Stimulated activated memory B cell treated with anti-CD40 and anti-IgM and Interleukin-4, amounts not matched to agents 10 μg/mL and 1 μg/mL and 100 μg/mL, for 72 hours (primary cell): ENCODE data around the gene OR4F6.
"Not testable (repeated sequence)": the region's sequence is repeated elsewhere in the genome, so short reads cannot be mapped to it uniquely, and the experiment has no call there.

ENCODE experiments used
- ATAC-seq: fragments of 150-1000 bp; cut with Tn5 transposase; 2 replicates; pipeline ENCODE4 v1.10.0; 2021
- H3K27ac Mint-ChIP-seq: one replicate; pipeline ENCODE4 v1.8.0; 2022; ENCODE audit warnings: mild to moderate bottlenecking, mixed read lengths
- H3K27me3 Mint-ChIP-seq: one replicate; pipeline ENCODE4 v1.8.0; 2022; ENCODE audit warnings: mixed read lengths
- H3K36me3 Mint-ChIP-seq: one replicate; pipeline ENCODE4 v1.8.0; 2022; ENCODE audit warnings: mixed read lengths
- H3K4me1 Mint-ChIP-seq: one replicate; pipeline ENCODE4 v1.8.0; 2022; ENCODE audit warnings: mixed read lengths
- H3K4me3 Mint-ChIP-seq: one replicate; pipeline ENCODE4 v1.8.0; 2022; ENCODE audit warnings: mild to moderate bottlenecking, moderate library complexity, mixed read lengths
- H3K9me3 Mint-ChIP-seq: one replicate; pipeline ENCODE4 v1.8.0; 2022; ENCODE audit warnings: mixed read lengths

OR4F6 gene

GRCh38 chr15:101790748-101791147 is 12.6 kb upstream of the OR4F6 start:
- not testable (repeated sequence) for H3K9me3 Mint-ChIP-seq, ATAC-seq, H3K27ac Mint-ChIP-seq, H3K36me3 Mint-ChIP-seq, H3K4me1 Mint-ChIP-seq, H3K4me3 Mint-ChIP-seq
- peaks cover 12% of the 10 kb centered on the region for H3K27me3 Mint-ChIP-seq

GRCh38 chr15:101793981-101794380 is 9.3 kb upstream of the OR4F6 start:
- ATAC-seq, H3K36me3 Mint-ChIP-seq, H3K4me3 Mint-ChIP-seq, H3K9me3 Mint-ChIP-seq, H3K4me1 Mint-ChIP-seq, H3K27ac Mint-ChIP-seq: not testable (repeated sequence)
- peaks cover 26% of the 10 kb centered on the region for H3K27me3 Mint-ChIP-seq

- Mint-ChIP-seq H3K4me1 (no peaks in the 10 kb centered on the region), H3K4me3 (no peak overlapping the region), H3K27me3 (peaks cover 26% of the 10 kb centered on the region), H3K27ac (no peak overlapping the region), H3K9me3 (no peaks in the 10 kb centered on the region), H3K36me3 (no peaks in the 10 kb centered on the region)
- ATAC-seq: no peak
These were observed 7.9 kb upstream of the OR4F6 start for GRCh38 chr15:101795455-101795854.

GRCh38 chr15:101799665-101800064 is 3.6 kb upstream of the OR4F6 start:
- Mint-ChIP-seq H3K4me1 (no peaks in the 10 kb centered on the region), H3K27ac (no peak overlapping the region), H3K4me3 (no peak overlapping the region), H3K9me3 (peaks cover 4% of the 10 kb centered on the region), H3K36me3 (no peaks in the 10 kb centered on the region), H3K27me3 (peaks cover 21% of the 10 kb centered on the region)
- ATAC-seq: no peak

GRCh38 chr15:101801048-101801447 is 2.3 kb upstream of the OR4F6 start:
- H3K9me3 Mint-ChIP-seq: peaks cover 4% of the 10 kb centered on the region
- no peaks in the 10 kb centered on the region for H3K36me3 Mint-ChIP-seq
- peaks cover 17% of the 10 kb centered on the region for H3K27me3 Mint-ChIP-seq
- ATAC-seq: no peak
- H3K27ac Mint-ChIP-seq: no peak overlapping the region
- H3K4me1 Mint-ChIP-seq: no peaks in the 10 kb centered on the region
- no peak overlapping the region for H3K4me3 Mint-ChIP-seq

GRCh38 chr15:101803676-101804075 is 367 bp downstream of the OR4F6 start:
- no peak for ATAC-seq
- Mint-ChIP-seq H3K27ac (no peak overlapping the region), H3K4me1 (no peaks in the 10 kb centered on the region), H3K27me3 (peaks cover 9% of the 10 kb centered on the region), H3K36me3 (no peaks in the 10 kb centered on the region), H3K4me3 (no peak overlapping the region), H3K9me3 (peaks cover 4% of the 10 kb centered on the region)

GRCh38 chr15:101804375-101804774 is 1.1 kb downstream of the OR4F6 start:
- H3K36me3 Mint-ChIP-seq: no peaks in the 10 kb centered on the region
- ATAC-seq: no peak
- H3K9me3 Mint-ChIP-seq: peaks cover 4% of the 10 kb centered on the region

GRCh38 chr15:101804941-101805340 is 1.6 kb downstream of the OR4F6 start:
- Mint-ChIP-seq H3K27me3 (peaks cover 17% of the 10 kb centered on the region), H3K27ac (no peak overlapping the region), H3K4me1 (no peaks in the 10 kb centered on the region), H3K4me3 (no peak overlapping the region), H3K36me3 (no peaks in the 10 kb centered on the region), H3K9me3 (peaks cover 4% of the 10 kb centered on the region)
- no peak for ATAC-seq

More at GRCh38 chr15:101804375-101804774, 1.1 kb downstream of the OR4F6 start:
- Mint-ChIP-seq H3K27me3 (peaks cover 11% of the 10 kb centered on the region), H3K27ac (no peak overlapping the region), H3K4me1 (no peaks in the 10 kb centered on the region), H3K4me3 (no peak overlapping the region)

- H3K4me3 Mint-ChIP-seq: no peak overlapping the region
- peaks cover 4% of the 10 kb centered on the region for H3K9me3 Mint-ChIP-seq
- no peaks in the 10 kb centered on the region for H3K36me3 Mint-ChIP-seq
- H3K27ac Mint-ChIP-seq: no peak overlapping the region
- H3K27me3 Mint-ChIP-seq: peaks cover 19% of the 10 kb centered on the region
- H3K4me1 Mint-ChIP-seq: no peaks in the 10 kb centered on the region
- ATAC-seq: no peak
These were observed 2.5 kb downstream of the OR4F6 start for GRCh38 chr15:101805605-101806345.

- no peak overlapping the region for H3K27ac Mint-ChIP-seq
- H3K27me3 Mint-ChIP-seq: peaks cover 29% of the 10 kb centered on the region
- no peak overlapping the region for H3K4me3 Mint-ChIP-seq
- no peak for ATAC-seq
- H3K9me3 Mint-ChIP-seq: peaks cover 3% of the 10 kb centered on the region
- no peaks in the 10 kb centered on the region for H3K36me3 Mint-ChIP-seq
- H3K4me1 Mint-ChIP-seq: no peaks in the 10 kb centered on the region
These were observed 4.1 kb downstream of the OR4F6 start for GRCh38 chr15:101807345-101807945.

- Mint-ChIP-seq H3K36me3 (no peaks in the 10 kb centered on the region), H3K27ac (no peak overlapping the region), H3K9me3 (no peaks in the 10 kb centered on the region), H3K4me1 (no peaks in the 10 kb centered on the region), H3K4me3 (no peak overlapping the region), H3K27me3 (peaks cover 36% of the 10 kb centered on the region)
- ATAC-seq: no peak
These were observed 4.9 kb downstream of the OR4F6 start for GRCh38 chr15:101808201-101808600.

GRCh38 chr15:101810456-101810855 is 7.1 kb downstream of the OR4F6 start:
- Mint-ChIP-seq H3K27ac (no peak overlapping the region), H3K36me3 (no peaks in the 10 kb centered on the region), H3K27me3 (peaks cover 46% of the 10 kb centered on the region), H3K4me1 (no peaks in the 10 kb centered on the region), H3K4me3 (no peak overlapping the region), H3K9me3 (no peaks in the 10 kb centered on the region)
- ATAC-seq: no peak

- no peaks in the 10 kb centered on the region for H3K4me1 Mint-ChIP-seq
- peaks cover 48% of the 10 kb centered on the region for H3K27me3 Mint-ChIP-seq
- no peak overlapping the region for H3K27ac Mint-ChIP-seq
- no peak for ATAC-seq
- no peaks in the 10 kb centered on the region for H3K9me3 Mint-ChIP-seq
- H3K36me3 Mint-ChIP-seq: no peaks in the 10 kb centered on the region
- no peak overlapping the region for H3K4me3 Mint-ChIP-seq
These were observed 7.6 kb downstream of the OR4F6 start for GRCh38 chr15:101810876-101811275.

- H3K4me3 Mint-ChIP-seq: no peak within 1 kb of the TSS
- H3K9me3 Mint-ChIP-seq: no peaks in the 10 kb centered on the region
- no peaks in the 10 kb centered on the region for H3K4me1 Mint-ChIP-seq
- peaks cover 47% of the 10 kb centered on the region for H3K27me3 Mint-ChIP-seq
- no peak for ATAC-seq
- H3K36me3 Mint-ChIP-seq: no peaks in the 10 kb centered on the region
- H3K27ac Mint-ChIP-seq: no peak within 1 kb of the TSS
These were observed 8.6 kb downstream of the OR4F6 start, which contains the start of gene OR4F15 for GRCh38 chr15:101811902-101812301. TSS of gene OR4F15 (plus strand) at chr15:101812202. CDS start at chr15:101818187, 5,985 bp downstream.

- no peak for ATAC-seq
- H3K36me3 Mint-ChIP-seq: no peaks in the 10 kb centered on the region
- H3K27ac Mint-ChIP-seq: no peak overlapping the region
- H3K4me3 Mint-ChIP-seq: no peak overlapping the region
- H3K9me3 Mint-ChIP-seq: no peaks in the 10 kb centered on the region
- no peaks in the 10 kb centered on the region for H3K4me1 Mint-ChIP-seq
- peaks cover 47% of the 10 kb centered on the region for H3K27me3 Mint-ChIP-seq
These were observed 10.7 kb downstream of the OR4F6 start for GRCh38 chr15:101813803-101814534.
